Activated naive CD8-positive, alpha-beta T cell treated with anti-CD3 and anti-CD28 coated beads, Interleukin-2, amount 50 U/mL, for 24 hours (primary cell): ENCODE results near the gene GXYLT2.
A peak's percentile ranks its signal among the peaks of the same experiment; 100 is the strongest.

Experiments
- ATAC-seq: fragments of 150-1000 bp; cut with Tn5 transposase; one replicate; pipeline ENCODE4 v1.10.0; 2021
- DNase-seq: peaks from one replicate; pipeline ENCODE4 v3.0.0; 2021
- H3K27ac Mint-ChIP-seq: one replicate; pipeline ENCODE4 v1.8.0; 2021; ENCODE audit warnings: mild to moderate bottlenecking, mixed read lengths
- H3K27me3 Mint-ChIP-seq: one replicate; pipeline ENCODE4 v1.8.0; 2021; ENCODE audit warnings: mixed read lengths
- H3K36me3 Mint-ChIP-seq: one replicate; pipeline ENCODE4 v1.8.0; 2021; ENCODE audit warnings: low read depth, mixed read lengths
- H3K4me1 Mint-ChIP-seq: one replicate; pipeline ENCODE4 v1.8.0; 2021; ENCODE audit warnings: mixed read lengths
- H3K4me3 Mint-ChIP-seq: one replicate; pipeline ENCODE4 v1.8.0; 2021; ENCODE audit warnings: mild to moderate bottlenecking, moderate library complexity, mixed read lengths
- H3K9me3 Mint-ChIP-seq: one replicate; pipeline ENCODE4 v1.8.0; 2021; ENCODE audit warnings: mixed read lengths

Gene GXYLT2

DNA sequence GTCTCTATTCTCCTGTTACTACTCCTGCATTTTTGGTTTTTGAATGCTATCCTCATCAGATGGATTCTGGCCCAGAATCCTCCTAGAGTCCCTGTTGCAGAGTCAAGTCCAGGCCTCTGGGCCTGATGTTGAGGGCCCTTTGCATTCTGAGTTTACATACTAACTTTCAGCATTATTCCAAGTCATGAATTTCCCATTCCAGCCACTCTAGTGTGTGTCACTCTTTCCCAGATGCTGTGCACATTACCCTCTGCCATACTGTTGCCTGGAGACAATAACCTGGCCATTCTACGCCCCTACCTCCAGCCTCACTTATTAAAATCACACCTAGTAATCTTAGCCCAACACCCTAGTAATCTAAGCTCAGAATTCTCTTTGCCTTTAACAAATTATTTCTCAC lies 53.4 kb downstream of the GXYLT2 start:
- no peak for DNase-seq
- H3K27me3 Mint-ChIP-seq, result no peaks in the 10 kb centered on the region
- peaks cover 8% of the 10 kb centered on the region for H3K4me1 Mint-ChIP-seq
- no peaks in the 10 kb centered on the region for H3K36me3 Mint-ChIP-seq
- H3K9me3 Mint-ChIP-seq, result no peaks in the 10 kb centered on the region
- H3K4me3 Mint-ChIP-seq, result no peak overlapping the region
- no peak for ATAC-seq
- H3K27ac Mint-ChIP-seq, result no peak overlapping the region

DNA sequence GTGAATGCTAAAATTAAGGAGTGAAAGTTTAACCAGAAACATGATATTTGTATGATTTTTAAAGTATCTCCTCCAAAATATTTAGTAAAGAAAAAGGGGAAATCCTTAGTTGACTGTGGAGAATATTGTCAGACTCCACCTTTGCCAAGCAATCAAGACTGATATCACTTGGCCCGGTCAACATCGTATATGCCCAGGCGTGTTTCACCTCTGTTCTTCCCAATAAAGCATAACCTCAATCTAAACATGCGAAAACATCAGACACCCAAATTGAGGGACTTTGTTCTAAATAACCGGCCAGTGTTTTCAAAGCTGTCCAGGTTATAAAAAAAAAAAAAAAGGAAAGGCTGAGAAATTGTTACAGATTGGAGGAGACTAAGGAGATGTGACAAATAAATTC lies 54.6 kb downstream of the GXYLT2 start:
- Mint-ChIP-seq H3K4me1 (peaks cover 8% of the 10 kb centered on the region), H3K27me3 (peaks cover 1% of the 10 kb centered on the region), H3K36me3 (no peaks in the 10 kb centered on the region), H3K9me3 (no peaks in the 10 kb centered on the region), H3K27ac (no peak overlapping the region), H3K4me3 (no peak overlapping the region)
- DNase-seq (no peak), ATAC-seq (no peak)

- Mint-ChIP-seq H3K9me3 (no peaks in the 10 kb centered on the region), H3K4me1 (peaks cover 8% of the 10 kb centered on the region), H3K27me3 (peaks cover 3% of the 10 kb centered on the region), H3K27ac (no peak overlapping the region), H3K4me3 (no peak overlapping the region), H3K36me3 (no peaks in the 10 kb centered on the region)
- ATAC-seq, result no peak
- DNase-seq, result no peak
These were observed 56.9 kb downstream of the GXYLT2 start for GRCh38 chr3:72944696-72945095.

DNA sequence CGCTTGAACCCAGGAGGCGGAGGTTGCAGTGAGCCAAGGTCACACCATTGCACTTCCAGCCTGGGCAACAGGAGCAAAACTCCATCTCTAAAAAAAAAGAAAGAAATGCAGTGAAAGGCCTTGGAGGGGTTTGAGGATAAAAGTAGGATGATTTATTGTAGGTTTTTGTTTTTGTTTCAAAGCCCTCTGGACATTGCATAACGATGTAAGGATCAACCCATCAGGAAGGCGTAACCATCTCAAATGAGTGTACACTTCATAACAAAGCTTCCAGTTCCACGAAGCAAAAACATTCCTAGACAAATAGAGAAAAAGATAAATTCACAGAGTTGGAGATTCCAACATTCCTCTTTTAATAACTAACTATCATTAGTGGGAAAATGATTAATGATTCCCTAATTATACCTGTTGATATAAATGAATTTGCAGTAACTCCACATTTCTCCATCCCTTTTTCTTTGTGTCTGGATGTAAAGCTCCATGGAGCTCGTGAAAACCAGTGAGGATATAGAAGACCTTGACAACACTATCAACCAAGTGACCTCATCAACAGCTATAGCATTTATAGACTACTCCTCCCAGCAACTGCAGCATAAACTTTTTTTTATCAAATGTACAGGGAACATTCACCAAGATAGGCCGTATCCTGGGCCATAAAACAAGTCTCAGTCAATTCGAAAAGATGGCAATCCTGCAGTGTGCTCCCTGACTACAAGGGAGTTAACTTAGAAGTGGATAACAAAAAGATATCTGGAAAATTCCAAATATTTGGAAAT lies 60.1 kb downstream of the GXYLT2 start:
- ATAC-seq (no peak), DNase-seq (no peak)
- Mint-ChIP-seq H3K36me3 (no peaks in the 10 kb centered on the region), H3K27ac (no peak overlapping the region), H3K9me3 (no peaks in the 10 kb centered on the region), H3K4me1 (peaks cover 26% of the 10 kb centered on the region), H3K4me3 (no peak overlapping the region), H3K27me3 (peaks cover 3% of the 10 kb centered on the region)

DNA sequence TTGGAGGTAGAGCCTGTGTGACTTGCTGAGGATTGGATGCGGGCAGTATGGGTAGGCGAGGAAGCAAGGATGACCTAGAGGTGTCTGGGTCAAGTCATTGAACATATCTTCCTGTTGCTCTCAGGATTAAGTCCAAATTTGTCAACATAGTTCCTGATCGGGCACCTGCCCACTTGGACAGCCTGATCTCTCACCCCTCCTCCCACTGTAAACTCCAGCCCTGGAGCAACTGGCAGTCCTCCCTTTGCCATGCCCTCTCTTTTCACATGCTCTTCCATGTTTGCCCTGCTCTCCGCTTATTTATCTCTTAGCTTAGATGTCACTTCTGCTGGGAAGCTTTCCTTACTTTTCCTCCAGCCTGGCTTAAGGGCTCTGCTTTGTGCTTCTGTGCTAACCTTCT lies 61.2 kb downstream of the GXYLT2 start:
- peaks cover 26% of the 10 kb centered on the region for H3K4me1 Mint-ChIP-seq
- DNase-seq (no peak), ATAC-seq (no peak)
- peaks cover 3% of the 10 kb centered on the region for H3K27me3 Mint-ChIP-seq
- no peak overlapping the region for H3K27ac Mint-ChIP-seq
- no peak overlapping the region for H3K4me3 Mint-ChIP-seq
- no peaks in the 10 kb centered on the region for H3K9me3 Mint-ChIP-seq
- H3K36me3 Mint-ChIP-seq, result no peaks in the 10 kb centered on the region

DNA sequence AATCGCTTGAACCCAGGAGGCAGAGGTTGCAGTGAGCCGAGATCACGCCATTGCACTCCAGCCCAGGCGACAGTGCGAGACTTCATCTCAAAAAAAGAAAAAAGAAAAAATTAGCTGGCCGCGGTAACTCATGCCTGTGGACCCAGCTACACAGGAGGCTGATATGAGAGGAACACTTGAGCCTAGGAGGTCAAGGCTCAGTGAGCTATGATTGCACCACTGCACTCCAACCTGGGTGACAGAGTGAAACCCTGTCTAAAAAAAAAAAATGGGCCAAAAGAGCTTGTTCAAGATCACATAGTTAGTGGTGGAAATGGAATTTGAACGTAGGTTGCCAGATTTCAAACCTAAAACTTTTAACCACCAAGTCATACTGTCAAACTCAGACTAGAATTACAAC lies 62.5 kb downstream of the GXYLT2 start:
- Mint-ChIP-seq H3K36me3 (no peaks in the 10 kb centered on the region), H3K9me3 (no peaks in the 10 kb centered on the region), H3K27ac (no peak overlapping the region), H3K4me3 (no peak overlapping the region), H3K4me1 (peaks cover 23% of the 10 kb centered on the region), H3K27me3 (peaks cover 3% of the 10 kb centered on the region)
- DNase-seq (no peak), ATAC-seq (no peak)

DNA sequence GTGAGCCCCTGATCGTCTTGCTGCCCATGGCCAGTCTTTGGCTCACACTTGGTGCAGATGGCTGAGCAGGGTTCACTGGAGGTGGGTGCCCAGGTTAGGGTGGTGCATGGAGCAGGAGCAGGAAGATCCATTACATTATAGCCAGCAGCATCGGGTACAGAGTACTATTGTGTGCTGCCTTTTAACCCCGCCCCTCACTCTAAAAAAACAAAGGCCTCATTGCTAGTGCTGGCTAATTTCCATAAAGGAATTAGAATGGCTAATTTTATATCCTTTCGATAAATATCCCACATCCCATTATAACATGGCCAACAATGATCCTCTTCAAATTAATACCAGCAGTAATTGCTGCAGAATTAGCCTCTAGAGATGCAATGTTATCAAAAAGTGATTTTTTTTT lies 63.0 kb downstream of the GXYLT2 start:
- peaks cover 19% of the 10 kb centered on the region for H3K4me1 Mint-ChIP-seq
- no peak overlapping the region for H3K27ac Mint-ChIP-seq
- H3K9me3 Mint-ChIP-seq, result no peaks in the 10 kb centered on the region
- H3K4me3 Mint-ChIP-seq, result no peak overlapping the region
- no peaks in the 10 kb centered on the region for H3K36me3 Mint-ChIP-seq
- no peak for DNase-seq
- H3K27me3 Mint-ChIP-seq, result peaks cover 3% of the 10 kb centered on the region
- no peak for ATAC-seq

GRCh38 chr3:72951259-72951722 lies 63.4 kb downstream of the GXYLT2 start:
- Mint-ChIP-seq H3K27ac (no peak overlapping the region), H3K4me3 (no peak overlapping the region), H3K27me3 (peaks cover 3% of the 10 kb centered on the region), H3K4me1 (peaks cover 17% of the 10 kb centered on the region), H3K36me3 (no peaks in the 10 kb centered on the region), H3K9me3 (no peaks in the 10 kb centered on the region)
- DNase-seq, result no peak
- ATAC-seq, result peak; percentile 90

- Mint-ChIP-seq H3K27ac (no peak overlapping the region), H3K27me3 (peaks cover 2% of the 10 kb centered on the region), H3K9me3 (no peaks in the 10 kb centered on the region), H3K4me1 (peaks cover 17% of the 10 kb centered on the region), H3K36me3 (no peaks in the 10 kb centered on the region), H3K4me3 (no peak overlapping the region)
- DNase-seq (no peak), ATAC-seq (no peak)
These were observed 65.6 kb downstream of the GXYLT2 start for GRCh38 chr3:72953325-72953956.

GRCh38 chr3:72957297-72957696 lies 69.5 kb downstream of the GXYLT2 start:
- DNase-seq, result no peak
- Mint-ChIP-seq H3K36me3 (no peaks in the 10 kb centered on the region), H3K4me3 (no peak overlapping the region)

GRCh38 chr3:72959336-72959735 lies 71.5 kb downstream of the GXYLT2 start:
- no peak for ATAC-seq
- H3K9me3 Mint-ChIP-seq, result no peaks in the 10 kb centered on the region
- H3K4me1 Mint-ChIP-seq, result peaks cover 13% of the 10 kb centered on the region
- no peak overlapping the region for H3K27ac Mint-ChIP-seq
- no peaks in the 10 kb centered on the region for H3K36me3 Mint-ChIP-seq
- no peaks in the 10 kb centered on the region for H3K27me3 Mint-ChIP-seq
- no peak for DNase-seq
- H3K4me3 Mint-ChIP-seq, result no peak overlapping the region

More at GRCh38 chr3:72957297-72957696, 69.5 kb downstream of the GXYLT2 start:
- Mint-ChIP-seq H3K27me3 (no peaks in the 10 kb centered on the region), H3K27ac (no peak overlapping the region), H3K4me1 (peaks cover 14% of the 10 kb centered on the region), H3K9me3 (no peaks in the 10 kb centered on the region)
- no peak for ATAC-seq

GRCh38 chr3:72960812-72961518 lies 73.1 kb downstream of the GXYLT2 start:
- H3K27me3 Mint-ChIP-seq, result no peaks in the 10 kb centered on the region
- no peak for DNase-seq
- no peaks in the 10 kb centered on the region for H3K36me3 Mint-ChIP-seq
- peaks cover 28% of the 10 kb centered on the region for H3K4me1 Mint-ChIP-seq
- peak; percentile 27 for ATAC-seq
- H3K27ac Mint-ChIP-seq, result no peak overlapping the region
- H3K9me3 Mint-ChIP-seq, result no peaks in the 10 kb centered on the region
- H3K4me3 Mint-ChIP-seq, result no peak overlapping the region

- H3K36me3 Mint-ChIP-seq, result no peaks in the 10 kb centered on the region
- H3K27ac Mint-ChIP-seq, result no peak overlapping the region
- no peak overlapping the region for H3K4me3 Mint-ChIP-seq
- DNase-seq (no peak), ATAC-seq (no peak)
- H3K9me3 Mint-ChIP-seq, result no peaks in the 10 kb centered on the region
- H3K27me3 Mint-ChIP-seq, result no peaks in the 10 kb centered on the region
- H3K4me1 Mint-ChIP-seq, result peaks cover 32% of the 10 kb centered on the region
These were observed 73.9 kb downstream of the GXYLT2 start for GRCh38 chr3:72961752-72962151.

GRCh38 chr3:72962317-72962716 lies 74.5 kb downstream of the GXYLT2 start:
- Mint-ChIP-seq H3K9me3 (no peaks in the 10 kb centered on the region), H3K27ac (no peak overlapping the region), H3K27me3 (no peaks in the 10 kb centered on the region), H3K36me3 (no peaks in the 10 kb centered on the region), H3K4me3 (no peak overlapping the region), H3K4me1 (peaks cover 32% of the 10 kb centered on the region)
- ATAC-seq, result no peak
- no peak for DNase-seq

DNA sequence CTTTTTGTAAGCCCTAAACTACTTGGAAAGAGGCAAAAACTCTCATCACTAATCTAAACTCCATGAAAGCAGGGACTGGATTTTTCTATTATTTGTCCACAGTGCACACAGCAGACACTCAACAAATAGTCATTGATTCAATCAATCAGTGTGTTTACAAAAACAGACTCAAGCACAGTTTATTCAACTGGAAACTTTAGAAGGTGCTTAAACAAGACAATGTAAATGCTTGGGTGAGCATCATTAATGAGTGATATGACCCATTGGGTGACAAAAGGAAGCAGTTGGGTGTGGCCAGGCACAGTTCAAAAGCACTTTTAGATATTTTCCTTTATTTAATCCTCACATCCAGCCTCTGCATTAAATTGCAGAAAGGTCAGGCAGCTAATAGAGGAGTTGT lies 76.8 kb downstream of the GXYLT2 start:
- DNase-seq, result no peak
- H3K27ac Mint-ChIP-seq, result no peak overlapping the region
- H3K4me1 Mint-ChIP-seq, result peaks cover 32% of the 10 kb centered on the region
- ATAC-seq, result no peak
- H3K36me3 Mint-ChIP-seq, result no peaks in the 10 kb centered on the region
- no peaks in the 10 kb centered on the region for H3K9me3 Mint-ChIP-seq
- H3K4me3 Mint-ChIP-seq, result no peak overlapping the region
- H3K27me3 Mint-ChIP-seq, result no peaks in the 10 kb centered on the region
